Activated CD4-positive, CD25-positive, alpha-beta regulatory T cell treated with anti-CD3 and anti-CD28 coated beads, Interleukin-2, amount 50 U/mL, for 24 hours (primary cell): ENCODE measurements around the gene SH3D19.
A peak's percentile ranks its signal among the peaks of the same experiment; 100 is the strongest.
"Not testable (repeated sequence)": the region's sequence is repeated elsewhere in the genome, so short reads cannot be mapped to it uniquely, and the experiment has no call there.

Experiments
- ATAC-seq, 2 donors: fragments of 150-1000 bp; cut with Tn5 transposase; one replicate each; pipeline ENCODE4 v1.10.0; 2021; ENCODE audit warnings: mild to moderate bottlenecking in 1 of 2, moderate library complexity in 1 of 2

Gene SH3D19

DNA sequence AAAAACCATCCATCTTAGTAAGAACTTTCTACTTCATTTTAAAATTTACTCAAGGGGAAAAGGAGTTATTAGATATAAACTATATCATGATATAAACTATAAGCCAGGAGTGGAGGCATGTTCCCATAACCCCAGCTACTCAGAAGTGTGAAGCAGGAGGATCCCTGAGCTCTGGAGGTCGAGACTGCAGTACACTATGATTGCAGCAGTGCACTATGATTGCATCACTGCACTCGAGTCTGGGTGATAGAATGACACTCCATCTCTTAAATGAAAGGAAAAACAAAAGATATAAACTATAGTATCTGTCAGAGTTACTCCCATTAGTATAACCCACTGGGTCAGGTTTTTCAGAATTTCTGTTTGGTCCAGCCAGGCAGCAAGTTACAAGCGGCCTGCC lies 178.4 kb downstream of the SH3D19 start:
- ATAC-seq = no peak

DNA sequence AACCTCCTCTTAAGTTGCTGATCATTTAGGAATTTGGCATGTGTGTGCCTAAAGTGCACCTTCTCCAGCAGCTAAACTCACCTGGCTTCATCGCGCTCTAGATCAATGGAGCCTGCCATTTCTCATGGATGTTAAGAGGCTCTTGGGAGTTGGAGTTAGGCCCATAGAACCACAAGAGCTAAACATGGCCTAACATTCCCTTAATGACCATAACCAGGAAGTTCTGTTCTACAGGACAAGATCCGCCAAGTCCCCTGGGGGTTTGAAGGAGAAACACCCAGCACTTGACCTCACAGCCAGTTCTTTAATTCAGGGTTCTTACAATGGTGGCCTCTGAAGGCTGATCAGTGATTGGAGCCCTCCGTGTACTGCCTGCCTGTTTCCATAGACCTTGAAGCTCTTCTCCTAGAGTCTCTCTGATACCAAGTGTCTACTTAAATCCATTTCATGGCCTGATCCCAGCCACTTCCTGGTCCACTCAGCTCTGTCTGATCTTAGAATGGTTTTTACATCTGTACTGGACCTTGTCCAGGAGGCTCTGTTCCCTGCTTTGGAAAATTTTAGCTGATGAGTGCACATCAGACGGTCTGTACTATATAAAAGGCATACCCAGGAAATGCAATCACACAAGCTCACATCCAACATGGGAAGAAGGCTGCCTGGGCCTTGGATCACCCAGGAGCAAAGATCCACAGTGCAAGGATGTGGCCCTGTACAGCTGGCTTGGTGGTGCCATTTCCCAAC lies 180.9 kb downstream of the SH3D19 start:
- ATAC-seq = no peak

DNA sequence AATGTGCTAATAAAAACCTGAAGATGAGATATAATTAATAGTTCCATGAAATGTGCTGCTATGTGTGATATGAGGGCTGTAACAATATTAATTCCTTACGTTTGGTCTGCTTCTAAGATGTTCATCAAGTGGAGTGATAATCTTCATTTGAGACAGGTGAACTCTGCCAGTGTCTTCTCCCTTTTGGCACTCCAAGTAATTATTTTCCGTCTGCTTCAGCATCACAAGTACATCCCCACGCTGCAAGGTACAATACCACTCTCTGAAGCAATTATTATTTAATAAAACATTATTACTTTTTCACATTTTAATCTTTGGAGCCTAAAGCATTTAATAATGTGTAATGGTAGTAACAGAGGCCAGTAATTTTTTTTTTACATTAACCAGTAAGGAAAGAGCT lies 181.6 kb downstream of the SH3D19 start:
- no peak for ATAC-seq

DNA sequence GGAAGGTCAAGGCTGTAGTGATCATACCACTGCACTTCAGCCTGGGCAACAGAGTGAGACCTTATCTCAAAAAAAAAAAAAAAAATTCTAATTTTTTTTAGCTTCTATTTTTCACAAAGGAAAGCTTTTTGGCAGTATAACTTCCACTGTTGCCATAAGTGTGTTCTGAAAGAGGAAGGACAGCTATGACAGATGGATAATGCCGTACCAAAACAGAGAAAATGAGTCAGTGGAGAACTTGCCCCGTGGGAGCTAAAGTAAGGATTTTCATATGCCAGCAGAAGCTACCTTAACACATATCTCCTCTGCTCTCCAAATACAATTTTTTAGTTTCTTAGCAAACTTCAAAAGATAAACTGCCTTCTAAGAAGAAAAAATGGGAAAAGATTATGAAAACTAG lies 182.2 kb downstream of the SH3D19 start:
- ATAC-seq = no peak

DNA sequence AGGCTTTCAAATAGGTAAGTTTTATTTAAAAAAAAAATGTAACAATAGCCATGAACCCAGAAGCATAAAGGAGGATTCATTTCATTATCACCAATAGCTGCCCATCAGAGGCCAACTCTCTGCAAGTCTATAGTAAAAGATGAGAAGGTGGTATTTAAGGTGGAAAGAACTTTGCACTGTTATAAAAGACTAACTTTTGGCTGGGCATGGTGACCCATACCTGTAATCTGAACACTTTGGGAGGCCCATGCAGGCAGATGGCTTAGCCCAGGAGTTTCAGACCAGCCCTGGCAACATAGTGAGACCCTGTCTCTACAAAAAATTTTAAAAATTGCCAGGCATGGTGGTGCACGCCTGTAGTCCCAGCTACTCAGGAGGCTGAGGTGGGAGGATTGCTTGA lies 182.6 kb downstream of the SH3D19 start:
- no peak for ATAC-seq

DNA sequence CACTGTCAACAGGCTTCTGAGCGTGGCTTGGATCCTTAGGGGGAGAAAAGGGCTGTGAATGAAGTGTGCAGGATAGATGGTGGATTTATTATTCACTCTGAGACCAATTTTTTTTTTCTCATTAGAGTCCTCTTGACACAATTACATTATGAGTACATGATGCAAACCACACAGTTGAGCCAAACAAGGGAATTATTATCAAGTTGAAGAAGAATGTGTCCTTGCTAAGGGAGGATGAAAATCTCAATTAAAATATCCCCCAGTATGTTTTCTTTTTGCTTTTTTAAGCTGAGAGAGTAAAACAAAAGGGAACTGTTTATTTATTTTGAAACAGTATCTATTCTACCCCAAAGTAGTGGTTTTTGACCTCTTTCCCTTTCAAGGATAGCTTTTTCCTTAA lies 185.6 kb downstream of the SH3D19 start:
- no peak for ATAC-seq

DNA sequence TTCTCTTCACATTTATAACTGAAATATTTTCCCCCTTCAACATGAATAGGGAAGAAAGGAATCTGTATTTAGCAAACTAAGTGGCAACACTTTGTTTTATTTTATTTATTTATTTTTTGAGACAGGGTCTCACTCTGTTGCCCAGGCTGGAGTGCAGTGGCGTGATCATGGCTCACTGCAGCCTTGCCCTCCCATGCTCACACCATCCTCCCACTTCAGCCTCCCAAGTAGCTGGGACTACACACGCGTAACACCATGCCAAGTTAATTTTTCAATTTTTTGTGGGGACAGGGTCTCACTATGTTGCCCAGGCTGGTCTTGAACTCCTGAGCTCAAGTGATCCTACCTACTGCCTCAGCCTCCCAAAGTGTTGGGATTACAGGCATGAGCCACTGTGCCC lies 189.4 kb downstream of the SH3D19 start:
- not testable (repeated sequence) for ATAC-seq

DNA sequence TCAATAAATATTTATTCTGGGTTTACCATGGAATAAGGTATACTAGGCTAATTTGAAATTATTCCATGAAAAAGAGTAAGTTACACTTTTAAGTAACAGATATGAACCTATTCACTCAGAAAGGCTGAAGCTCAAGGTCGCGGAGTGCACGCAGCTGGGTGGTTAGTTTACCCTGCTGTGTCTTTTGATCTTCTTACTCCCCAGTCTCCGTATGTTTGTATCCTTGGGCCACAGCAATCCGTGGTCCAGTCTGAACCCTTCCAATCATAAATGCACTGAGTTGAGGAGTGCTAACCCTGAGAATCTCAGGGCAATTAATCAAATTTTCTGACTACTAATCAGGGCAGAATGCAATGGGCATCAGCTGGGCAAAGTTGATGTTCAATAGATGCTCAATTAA lies 192.1 kb downstream of the SH3D19 start:
- no peak for ATAC-seq

DNA sequence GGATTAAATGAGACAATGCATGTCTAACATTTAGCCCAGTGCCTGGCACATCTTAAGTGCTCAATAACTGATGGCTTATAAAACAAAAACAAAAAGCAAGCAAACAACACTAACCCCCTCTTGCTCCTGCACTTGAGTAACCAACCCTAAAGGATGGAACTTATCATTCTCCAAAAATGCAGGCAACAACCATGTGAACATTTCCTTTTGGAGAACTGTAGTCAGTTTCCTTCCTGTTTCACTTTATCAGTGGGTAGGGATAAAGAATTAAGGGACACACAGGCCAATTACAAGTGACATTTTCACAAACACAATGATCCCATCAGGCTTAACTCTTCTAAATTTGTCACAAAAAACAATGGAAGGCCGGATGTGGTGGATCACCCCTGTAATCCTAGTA lies 195.6 kb downstream of the SH3D19 start:
- no peak for ATAC-seq

DNA sequence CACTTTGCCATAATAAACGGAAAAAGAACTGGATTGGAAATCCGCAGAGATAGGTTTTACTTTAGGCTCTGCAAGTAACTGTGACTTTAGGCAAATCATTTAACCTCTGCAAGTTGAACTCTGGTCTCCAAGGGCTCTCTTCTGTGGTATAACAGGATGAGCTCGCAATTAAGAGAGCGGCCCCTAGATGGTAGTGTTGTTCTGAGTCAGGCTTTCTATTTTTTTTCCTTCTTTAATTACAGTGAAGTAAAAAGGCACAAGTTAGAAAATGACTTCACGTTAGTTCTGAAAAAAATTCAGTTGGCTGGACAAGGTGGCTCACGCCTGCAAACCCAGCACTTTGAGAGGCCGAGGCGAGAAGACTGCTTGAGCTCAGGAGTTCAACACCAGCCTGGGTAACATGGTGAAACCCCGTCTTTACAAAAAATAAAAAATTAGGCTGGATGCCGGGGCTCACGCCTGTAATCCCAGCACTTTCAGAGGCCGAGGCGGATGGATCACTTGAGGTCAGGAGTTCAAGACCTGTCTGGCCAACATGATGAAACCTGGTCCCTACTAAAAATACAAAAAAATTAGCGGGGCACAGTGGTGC lies 207.9 kb downstream of the SH3D19 start:
- peak; percentile 48 to 56 for ATAC-seq

DNA sequence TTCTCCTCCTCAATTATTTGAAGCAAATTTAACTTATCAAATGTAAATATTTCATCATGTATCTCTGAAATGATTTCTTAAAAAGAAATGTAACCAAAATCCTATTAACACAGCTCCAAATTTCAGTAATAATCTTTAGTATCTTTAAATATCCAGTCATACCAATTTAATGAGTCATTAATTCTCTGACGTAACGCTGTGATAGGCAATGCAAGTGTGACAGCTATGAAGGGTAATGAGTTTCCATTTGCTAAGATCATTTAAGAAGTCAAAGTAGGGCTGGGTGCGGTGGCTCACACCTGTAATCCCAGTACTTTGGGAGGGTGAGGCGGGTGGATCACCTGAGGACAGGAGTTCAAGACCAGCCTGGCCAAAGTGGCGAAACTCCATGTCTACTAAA lies 210.4 kb downstream of the SH3D19 start:
- ATAC-seq = peak in 1 of 2 donors; percentile 50

DNA sequence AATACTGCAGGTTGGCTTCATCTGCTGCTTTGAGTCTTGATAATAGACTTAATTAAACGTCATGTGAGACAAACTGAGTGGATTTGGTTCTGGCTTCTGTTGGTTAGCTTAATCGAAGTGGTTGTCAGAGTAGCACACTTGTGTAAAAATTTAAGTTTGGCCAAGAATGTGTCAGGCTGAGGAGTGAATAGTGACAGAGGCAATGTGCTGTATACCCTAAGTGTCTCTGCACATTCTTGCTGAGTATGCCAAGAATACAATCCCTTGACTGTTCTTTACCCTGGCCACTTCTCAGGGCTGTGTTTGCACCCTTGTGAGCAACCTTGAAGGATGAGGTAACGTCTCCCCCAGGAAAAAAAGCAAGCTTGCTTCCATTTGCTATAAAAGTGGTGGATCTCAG lies 211.1 kb downstream of the SH3D19 start:
- ATAC-seq = no peak

DNA sequence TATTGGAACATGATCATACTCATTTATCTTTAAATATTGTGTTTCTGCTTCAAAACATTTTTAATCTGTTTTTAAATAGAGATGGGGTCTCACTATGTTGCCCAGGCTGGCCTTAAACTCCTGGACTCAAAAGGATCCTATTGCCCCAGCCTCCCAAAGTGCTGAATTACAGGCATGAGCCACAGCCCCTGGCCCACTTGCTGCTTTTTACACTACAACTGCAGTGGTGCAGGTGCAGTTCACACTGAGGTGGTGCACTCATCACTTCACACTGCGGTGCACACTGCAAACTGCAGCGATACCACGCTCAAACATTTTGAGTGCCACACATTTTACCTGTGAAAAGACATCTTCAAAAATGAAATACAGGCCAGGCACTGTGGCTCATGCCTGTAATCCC lies 215.2 kb downstream of the SH3D19 start:
- no peak for ATAC-seq

DNA sequence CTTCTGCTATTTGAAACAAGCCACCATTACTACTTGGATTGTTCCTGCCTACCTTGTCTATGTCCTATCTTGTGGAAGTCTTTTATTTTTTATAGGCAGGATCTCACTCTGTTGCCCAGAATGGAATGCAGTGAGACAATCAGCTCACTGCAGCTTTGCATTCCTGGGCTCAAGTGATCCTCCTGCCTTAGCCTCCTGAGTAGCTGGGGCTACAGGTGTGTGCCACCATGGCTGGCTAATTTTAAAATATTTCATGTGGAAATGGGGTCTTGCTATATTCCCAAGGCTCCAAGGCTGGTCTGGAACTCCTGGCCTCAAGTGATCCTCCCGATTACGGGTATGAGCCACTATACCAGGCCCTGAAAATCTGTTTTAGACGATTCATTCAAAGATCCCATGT lies 218.3 kb downstream of the SH3D19 start:
- ATAC-seq = no peak

DNA sequence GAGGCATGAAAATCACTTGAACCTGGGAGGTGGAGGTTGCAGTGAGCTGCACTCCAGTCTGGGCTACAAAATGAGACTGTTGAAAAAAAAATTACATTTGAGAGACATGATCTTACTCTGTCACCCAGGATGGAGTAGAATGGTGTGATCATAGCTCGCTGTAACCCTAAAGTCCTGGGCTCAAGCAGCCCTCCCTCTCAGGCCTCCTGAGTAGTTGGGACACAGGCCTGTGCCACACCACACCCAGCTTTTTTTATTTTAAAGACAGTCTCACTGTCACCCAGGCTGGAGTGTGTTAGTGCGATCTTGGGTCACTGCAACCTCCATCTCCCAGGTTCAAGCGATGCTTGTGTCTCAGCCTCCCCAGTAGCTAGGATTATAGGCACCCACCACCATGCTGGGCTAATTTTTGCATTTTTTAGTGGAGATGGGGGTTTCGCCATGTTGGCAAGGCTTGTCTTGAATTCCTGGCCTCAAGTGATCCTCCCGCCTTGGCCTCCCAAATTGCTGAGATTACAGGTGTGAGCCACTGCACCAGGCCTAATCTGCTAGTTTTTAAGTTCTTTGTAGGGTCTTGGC lies 219.9 kb downstream of the SH3D19 start:
- ATAC-seq = no peak

DNA sequence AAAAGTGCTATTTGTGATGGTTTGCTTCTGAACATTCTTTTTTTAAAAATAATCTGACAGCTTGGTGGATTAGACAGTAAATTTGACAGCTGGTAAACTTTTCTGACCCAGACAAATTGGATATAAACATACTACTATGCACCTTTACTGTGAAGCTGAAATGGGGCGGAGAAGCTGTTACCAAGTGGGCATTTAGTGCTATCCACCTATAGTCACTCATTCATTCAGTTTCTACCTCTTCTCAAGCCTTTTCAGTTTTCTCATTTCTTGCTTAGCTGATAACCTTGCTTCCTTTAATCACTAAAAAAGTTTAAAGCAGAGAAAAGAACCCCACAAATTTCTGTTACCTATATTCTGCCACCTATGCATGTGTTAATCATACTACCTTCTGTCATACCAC lies 220.8 kb downstream of the SH3D19 start:
- ATAC-seq = no peak

DNA sequence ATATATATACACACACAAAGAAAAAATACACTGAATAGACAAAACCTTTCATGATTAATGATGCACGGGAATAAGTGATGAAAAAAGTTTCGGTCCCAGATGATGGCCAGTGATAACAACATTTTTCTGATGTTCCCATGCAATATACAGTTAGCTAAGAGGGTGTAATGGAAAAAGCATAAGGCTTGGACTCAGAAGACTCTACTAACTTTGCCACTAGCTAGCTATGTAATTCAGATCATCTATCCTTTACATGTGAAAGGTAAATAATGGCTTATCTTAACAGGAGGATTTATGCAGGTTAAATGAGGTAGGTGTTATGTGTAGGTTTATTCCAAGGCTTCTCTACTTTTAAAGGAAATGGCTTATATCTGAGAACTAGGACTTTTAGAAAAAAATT lies 221.6 kb downstream of the SH3D19 start:
- ATAC-seq = no peak

DNA sequence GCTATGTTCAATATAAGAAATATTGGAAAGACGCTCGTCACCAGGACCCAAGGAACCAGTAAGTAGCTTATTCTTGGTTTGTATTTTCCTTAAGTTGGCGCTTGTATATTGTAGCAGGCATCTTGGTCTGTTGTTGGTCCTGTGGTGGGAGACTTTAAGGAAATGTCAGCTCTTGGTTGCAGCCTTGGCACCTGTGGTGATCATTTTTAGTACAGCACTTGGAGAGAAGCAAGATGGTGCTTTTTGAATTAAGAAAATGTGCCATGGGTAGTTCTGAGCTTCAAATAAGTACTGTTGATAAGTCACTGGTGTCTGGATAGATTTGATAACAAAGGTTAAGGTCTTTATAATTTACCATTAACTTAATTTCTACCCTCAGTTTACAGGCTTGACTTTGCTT lies 224.9 kb downstream of the SH3D19 start:
- no peak for ATAC-seq

DNA sequence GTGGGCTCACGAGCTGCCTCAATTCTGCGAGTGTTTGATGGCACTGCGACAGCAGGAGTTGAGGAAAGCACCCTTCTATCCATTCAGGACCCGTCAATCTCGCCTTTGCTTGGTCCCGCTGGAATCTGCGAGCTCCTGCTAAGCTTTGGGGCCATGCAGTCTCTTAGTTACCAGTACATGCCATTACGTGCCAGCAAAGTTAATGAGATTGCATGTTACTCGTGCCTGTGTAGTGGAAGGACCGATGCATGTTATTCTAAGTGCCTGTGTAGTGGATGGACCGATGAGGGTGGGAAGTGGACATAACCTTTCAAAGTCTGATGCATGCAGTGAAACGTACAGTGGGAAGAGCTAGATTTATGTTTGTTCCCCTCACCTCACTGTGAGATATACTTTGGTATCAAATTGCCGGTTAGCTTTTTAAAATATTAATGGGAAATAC lies 225.4 kb downstream of the SH3D19 start:
- ATAC-seq = no peak

DNA sequence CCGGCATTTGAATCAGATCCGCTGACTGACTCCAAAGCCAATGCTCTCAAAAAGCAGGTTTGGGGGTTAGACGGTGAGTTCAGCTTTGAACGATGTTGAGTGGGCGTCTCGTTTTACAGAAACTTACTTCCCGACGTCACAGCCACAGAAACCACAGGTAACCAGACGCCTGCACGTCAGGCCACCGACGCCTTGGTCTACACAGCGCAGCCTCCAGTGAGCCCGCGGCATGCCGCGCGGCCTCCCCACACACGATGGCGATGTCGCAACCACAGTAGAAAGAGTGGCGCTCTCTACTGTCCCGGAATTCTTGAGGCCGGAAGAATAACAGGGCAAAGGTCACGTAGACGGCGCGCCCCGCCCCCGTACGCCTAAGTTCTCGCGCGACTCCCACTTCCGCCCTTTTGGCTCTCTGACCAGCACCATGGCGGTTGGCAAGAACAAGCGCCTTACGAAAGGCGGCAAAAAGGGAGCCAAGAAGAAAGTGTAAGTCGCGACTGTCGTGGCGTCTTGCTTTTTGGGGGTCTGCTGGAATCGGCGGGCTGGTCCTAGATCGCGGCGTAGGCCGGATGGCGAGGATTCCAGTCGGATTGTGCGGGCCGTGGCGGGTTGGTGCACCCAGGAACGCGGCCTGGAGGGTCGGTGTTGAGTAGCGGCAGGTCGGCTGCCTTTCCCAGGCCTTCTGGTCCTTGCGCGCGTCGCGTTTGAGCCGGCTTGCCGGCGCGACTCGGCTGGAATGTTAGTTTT lies 226.0 kb downstream of the SH3D19 start, which contains the start of gene RPS3A:
TSS of gene RPS3A (plus strand) at position 400 of the 747 bp plus-strand sequence. CDS start at position 425, 25 bp downstream.
- ATAC-seq = peak; percentile 90 to 92

DNA sequence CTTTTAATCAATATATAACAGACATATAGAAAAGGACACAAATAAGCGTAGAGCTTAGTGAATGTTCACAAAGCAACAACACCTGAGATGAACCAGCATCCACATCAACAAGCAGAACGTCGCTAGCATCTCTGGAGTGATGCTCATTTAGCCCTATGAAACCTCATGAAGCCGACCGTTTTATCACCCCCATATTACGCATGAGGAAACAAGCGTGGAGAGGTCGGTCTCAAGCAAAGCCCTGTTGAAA lies 226.5 kb downstream of the SH3D19 start:
- no peak for ATAC-seq

DNA sequence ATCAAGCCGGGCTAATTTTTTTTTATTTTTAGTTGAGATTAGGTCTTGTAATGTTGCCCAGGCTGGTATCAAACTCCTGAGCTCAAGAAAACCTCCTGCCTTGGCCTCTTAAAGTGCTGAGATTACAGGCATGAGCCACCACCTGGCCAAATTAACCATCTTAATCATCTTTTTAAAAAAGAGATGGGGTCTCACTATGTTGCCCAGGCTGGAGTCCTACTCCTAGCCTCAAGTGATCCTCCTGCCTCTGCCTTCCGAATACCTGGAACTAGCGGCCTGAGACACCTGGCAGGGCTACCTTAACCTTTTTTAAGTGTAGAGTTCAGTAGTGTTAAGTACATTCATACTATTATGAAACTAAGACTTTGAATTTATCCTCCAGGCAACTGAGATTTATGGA lies 227.6 kb downstream of the SH3D19 start:
- ATAC-seq = no peak

DNA sequence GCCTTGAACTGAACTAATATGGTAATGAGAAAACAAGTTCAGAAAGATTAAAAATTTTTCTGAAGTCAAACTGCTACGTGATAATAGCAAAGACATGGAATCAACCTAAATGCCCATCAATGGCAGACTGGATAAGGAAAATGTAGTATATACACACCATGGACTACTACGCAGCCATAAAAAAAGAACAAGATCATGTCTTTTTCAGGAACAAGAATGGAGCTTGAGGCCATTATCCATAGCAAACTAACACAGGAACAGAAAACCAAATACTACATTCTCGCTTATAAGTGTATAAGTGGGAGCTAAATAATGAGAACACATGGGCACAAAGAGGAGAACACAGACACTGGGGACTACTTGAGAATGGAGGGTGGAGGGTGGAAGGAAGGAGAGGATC lies 230.3 kb downstream of the SH3D19 start:
- ATAC-seq = no peak

DNA sequence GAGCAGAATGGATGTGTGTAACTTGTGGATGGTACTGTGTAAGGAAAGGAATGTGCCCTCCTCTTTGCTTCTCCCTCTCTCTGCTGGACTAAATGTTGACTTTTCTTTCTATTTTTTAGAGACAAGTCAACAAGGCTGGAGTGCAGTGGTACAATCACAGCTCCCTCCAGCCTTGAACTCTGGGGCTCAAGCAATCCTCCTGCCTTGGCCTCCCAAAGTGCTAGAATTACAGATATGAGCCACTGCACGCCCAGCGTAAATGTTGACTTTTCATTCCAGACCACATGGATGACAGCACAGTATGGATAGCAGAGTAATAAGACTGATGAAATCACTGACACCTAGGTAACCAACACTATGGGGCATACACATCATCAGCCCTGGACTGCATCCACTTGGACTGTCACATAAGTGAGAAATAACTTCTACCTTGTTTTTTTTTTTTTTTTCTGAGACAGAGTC lies 231.1 kb downstream of the SH3D19 start:
- ATAC-seq = no peak
